ENCODE results near the gene ARSB. TPM values are rescaled to one million over a fixed set of nuclear protein-coding genes. Genes with fewer than 3 reads are reported as not detected.

ARSB gene
- total and polyA plus RNA-seq, 2 donors (not counting 1 experiment from before 2014, with no cell fraction given): 4.6 to 9.8 TPM

- H3K27me3 Mint-ChIP-seq: no peaks in the 10 kb centered on the region
- Histone ChIP-seq H3K9ac (ENCODE audit: low read length) (no peak overlapping the region), H3K4me3 (ENCODE audit: control extremely low read depth in 1 of 5, extremely low read depth in 1 of 5, insufficient read depth in 1 of 5, low read depth in 2 of 5, low read length in 4 of 5) (no peak overlapping the region), H4K20me1 (ENCODE audit: control insufficient read depth, insufficient read depth, low read length, poor library complexity, severe bottlenecking) (no peaks in the 10 kb centered on the region), H3K79me2 (ENCODE audit: control insufficient read depth, insufficient read depth, low read length) (no peaks in the 10 kb centered on the region), H3K27me3 (replicated peaks in 1 of 4; ENCODE audit: control extremely low read depth in 1 of 4, control insufficient read depth in 3 of 4, insufficient read depth in 4 of 4, low read length in 3 of 4) (no peaks in the 10 kb centered on the region), H3K4me2 (replicated peaks; ENCODE audit: low read depth, low read length, poor library complexity, severe bottlenecking) (peak overlapping the region; percentile 1), H3K4me1 (ENCODE audit: control insufficient read depth in 2 of 2, insufficient read depth in 2 of 2, low read length in 2 of 2) (peaks cover 55 to 65% of the 10 kb centered on the region in 2 donors), H3K36me3 (replicated peaks in 1 of 2; ENCODE audit: control extremely low read depth in 1 of 2, control insufficient read depth in 1 of 2, extremely low read depth in 1 of 2, insufficient read depth in 2 of 2, low read length in 1 of 2) (no peaks in the 10 kb centered on the region), H3K9me3 (ENCODE audit: control extremely low read depth in 1 of 3, control insufficient read depth in 2 of 3, insufficient read depth in 1 of 3, low read length in 2 of 3) (peaks cover 0 to 30% (median 14%) of the 10 kb centered on the region in 3 donors), H2AFZ (ENCODE audit: insufficient read depth, low read depth, low read length, poor library complexity, severe bottlenecking) (no peak overlapping the region), H3K27ac (ENCODE audit: low read length in 2 of 2) (no peak overlapping the region)
- peaks cover 10% of the 10 kb centered on the region for H3K9me3 Mint-ChIP-seq (ENCODE audit: insufficient read depth)
- intact Hi-C loops (cut with micrococcal nuclease): loop anchor here (2.0 to 10.0 kb wide), 3 partner anchors 113 to 223 kb away; partner anchors contain the start of genes ARSB and LHFPL2
- DNase-seq (no peak), ATAC-seq (ENCODE audit: low read depth) (no peak)
- ChIA-PET POLR2A (no interaction called here), CTCF (no interaction called here)
- 77% methylated on average over 6 of the region's 6 CpGs for WGBS (ENCODE audit: insufficient coverage)
- H3K27ac Mint-ChIP-seq: peak overlapping the region; percentile 71
- no peak for TF ChIP-seq EZH2 (IDR thresholded peaks at IDR 0.05; ENCODE audit: borderline replicate concordance, insufficient read depth, low read depth, low read length, poor library complexity, severe bottlenecking)
- H3K4me1 Mint-ChIP-seq: peaks cover 76% of the 10 kb centered on the region
- H3K4me3 Mint-ChIP-seq: no peak overlapping the region
These were observed 223.3 kb downstream of the ARSB start for GRCh38 chr5:78761840-78762239.

- DNase-seq: no peak
These were observed 224.3 kb downstream of the ARSB start for GRCh38 chr5:78760770-78761169.

More at GRCh38 chr5:78760770-78761169, 224.3 kb downstream of the ARSB start:
- Mint-ChIP-seq H3K4me3 (peak overlapping the region; percentile 35), H3K27me3 (no peaks in the 10 kb centered on the region), H3K9me3 (ENCODE audit: insufficient read depth) (peaks cover 10% of the 10 kb centered on the region), H3K4me1 (peaks cover 78% of the 10 kb centered on the region), H3K27ac (peak overlapping the region; percentile 85)
- POLR2A ChIA-PET: interaction anchor here (2.1 kb wide), 1 partner anchor 33 kb away, joined by 6 read pairs; no protein-coding TSS in a partner anchor
- Histone ChIP-seq H3K4me1 (ENCODE audit: control insufficient read depth in 2 of 2, insufficient read depth in 2 of 2, low read length in 2 of 2) (peaks cover 62 to 76% of the 10 kb centered on the region in 2 donors), H3K27ac (ENCODE audit: low read length in 2 of 2) (no peak overlapping the region), H3K36me3 (replicated peaks in 1 of 2; ENCODE audit: control extremely low read depth in 1 of 2, control insufficient read depth in 1 of 2, extremely low read depth in 1 of 2, insufficient read depth in 2 of 2, low read length in 1 of 2) (no peaks in the 10 kb centered on the region), H3K27me3 (replicated peaks in 1 of 4; ENCODE audit: control extremely low read depth in 1 of 4, control insufficient read depth in 3 of 4, insufficient read depth in 4 of 4, low read length in 3 of 4) (no peaks in the 10 kb centered on the region), H3K4me2 (replicated peaks; ENCODE audit: low read depth, low read length, poor library complexity, severe bottlenecking) (peak overlapping the region; percentile 50), H2AFZ (ENCODE audit: insufficient read depth, low read depth, low read length, poor library complexity, severe bottlenecking) (no peak overlapping the region), H4K20me1 (ENCODE audit: control insufficient read depth, insufficient read depth, low read length, poor library complexity, severe bottlenecking) (no peaks in the 10 kb centered on the region), H3K79me2 (ENCODE audit: control insufficient read depth, insufficient read depth, low read length) (no peaks in the 10 kb centered on the region), H3K9ac (ENCODE audit: low read length) (peak overlapping the region; percentile 16), H3K4me3 (ENCODE audit: control extremely low read depth in 1 of 5, extremely low read depth in 1 of 5, insufficient read depth in 1 of 5, low read depth in 2 of 5, low read length in 4 of 5) (peak overlapping the region in 1 of 5 experiments; percentile 26), H3K9me3 (ENCODE audit: control extremely low read depth in 1 of 3, control insufficient read depth in 2 of 3, insufficient read depth in 1 of 3, low read length in 2 of 3) (peaks cover 0 to 30% (median 14%) of the 10 kb centered on the region in 3 donors)
- CTCF ChIA-PET: interaction anchor here (0.8 to 2.1 kb wide), 8 partner anchors 19 to 203 kb away, joined by 3 to 10 read pairs (median 4); no protein-coding TSS in a partner anchor
- no peak for ATAC-seq (ENCODE audit: low read depth)
- TF ChIP-seq EZH2 (IDR thresholded peaks at IDR 0.05; ENCODE audit: borderline replicate concordance, insufficient read depth, low read depth, low read length, poor library complexity, severe bottlenecking): no peak
- intact Hi-C loops (cut with micrococcal nuclease): loop anchor here (1.0 to 10.0 kb wide), 4 partner anchors 32 to 224 kb away; partner anchors contain the start of genes ARSB and LHFPL2
